H1 (cell line): ENCODE results near the gene UBE3B. TPM values are rescaled to one million over a fixed set of nuclear protein-coding genes. Genes with fewer than 3 reads are reported as not detected.

Experiments
- CTCF ChIA-PET: fragments of 300-600 bp; sonication (Branson Sonifier 250); formaldehyde crosslinking; loops from one replicate; lab custom pipeline; 2021; ENCODE audit not compliant: partially characterized antibody; lab: Charles Lee
- POLR2A ChIA-PET: fragments of 300-600 bp; sonication (Branson Sonifier 250); formaldehyde crosslinking; loops from one replicate; lab custom pipeline; 2021; ENCODE audit warnings: inconsistent platforms; ENCODE audit not compliant: partially characterized antibody; lab: Charles Lee
- DNase-seq, 2 experiments: peaks; one replicate each; pipeline versions ENCODE4 v3.0.0 to v3.0.0-alpha.2; 2010 to 2022; ENCODE audit warnings: low spot score in 2 of 2, low read depth in 1 of 2, mixed read lengths in 1 of 2
- FAIRE-seq: peaks from 2 replicates; lab custom pipeline; 2011; peaks lifted over from hg19 to GRCh38; lab: Jason Lieb, UNC
- H2AFZ ChIP-seq: 2 replicates; pipeline ENCODE4 v1.8.1; 2012; ENCODE audit warnings: low read length, inconsistent platforms
- H2AK5ac ChIP-seq: 2 replicates; pipeline ENCODE4 v1.6.1; 2013; ENCODE audit warnings: low read depth, low read length
- H2BK120ac ChIP-seq: replicated peaks from 2 replicates; pipeline ENCODE3; 2013; ENCODE audit warnings: low read depth, low read length, inconsistent platforms
- H2BK12ac ChIP-seq: 2 replicates; pipeline ENCODE4 v1.6.1; 2013; ENCODE audit warnings: low read depth, low read length
- H2BK15ac ChIP-seq: 2 replicates; pipeline ENCODE4 v1.6.1; 2013; ENCODE audit warnings: low read length
- H2BK20ac ChIP-seq: 2 replicates; pipeline ENCODE4 v1.6.1; 2013; ENCODE audit warnings: low read length
- H2BK5ac ChIP-seq: 2 replicates; pipeline ENCODE4 v1.6.1; 2013; ENCODE audit warnings: low read depth, low read length
- H3K14ac ChIP-seq: 2 replicates; pipeline ENCODE4 v1.6.1; 2013; ENCODE audit warnings: inconsistent platforms; ENCODE audit not compliant: insufficient read length
- H3K18ac ChIP-seq: 2 replicates; pipeline ENCODE4 v1.6.1; 2013; ENCODE audit warnings: low read length; ENCODE audit errors: extremely low read depth
- H3K23ac ChIP-seq: 2 replicates; pipeline ENCODE4 v1.6.1; 2013; ENCODE audit warnings: inconsistent platforms; ENCODE audit not compliant: insufficient read length
- H3K23me2 ChIP-seq: 2 replicates; pipeline ENCODE4 v1.6.1; 2013; ENCODE audit warnings: low read depth, low read length
- H3K27ac ChIP-seq: 2 replicates; pipeline ENCODE4 v1.6.1; 2011; ENCODE audit warnings: low read depth, low read length, inconsistent platforms
- H3K27me3 ChIP-seq, 4 experiments: replicated peaks in 1 of 4; 1 replicate in 1 of 4; 2 replicates in 3 of 4; pipeline versions ENCODE4 v1.6.1 to v1.8.1; 2011 to 2013; ENCODE audit warnings: low read length in 3 of 4, mild to moderate bottlenecking in 3 of 4, inconsistent platforms in 2 of 4, mixed read lengths in 2 of 4, moderate library complexity in 1 of 4; ENCODE audit not compliant: control insufficient read depth in 3 of 4, insufficient read depth in 3 of 4; ENCODE audit errors: extremely low read depth in 1 of 4
- H3K36me3 ChIP-seq, 4 experiments: 2 replicates each; pipeline versions ENCODE4 v1.6.1 to v1.8.1; 2011 to 2013; ENCODE audit warnings: mild to moderate bottlenecking in 4 of 4, low read length in 3 of 4, moderate library complexity in 2 of 4, control low read depth in 1 of 4, inconsistent platforms in 1 of 4; ENCODE audit not compliant: insufficient read depth in 4 of 4, control insufficient read depth in 2 of 4
- H3K4ac ChIP-seq: replicated peaks from 2 replicates; pipeline ENCODE3; 2013; ENCODE audit warnings: low read length, low read depth, mixed read lengths, inconsistent platforms; ENCODE audit not compliant: insufficient read length
- H3K4me1 ChIP-seq, 4 experiments: replicated peaks in 1 of 4; 1 replicate in 1 of 4; 2 replicates in 3 of 4; pipeline versions ENCODE4 v1.6.1 to v1.8.1; 2011 to 2013; ENCODE audit warnings: low read length in 3 of 4, inconsistent platforms in 2 of 4, mixed read lengths in 1 of 4; ENCODE audit not compliant: insufficient read depth in 4 of 4, control insufficient read depth in 3 of 4
- H3K4me2 ChIP-seq, 2 experiments: 2 replicates each; pipeline versions ENCODE4 v1.6.1 to v1.8.1; 2011 to 2013; ENCODE audit warnings: low read depth in 2 of 2, low read length in 2 of 2, control low read depth in 1 of 2, inconsistent platforms in 1 of 2, mild to moderate bottlenecking in 1 of 2; ENCODE audit not compliant: insufficient read depth in 1 of 2
- H3K4me3 ChIP-seq, 4 experiments: fragments of 200-600, 300-600 bp in 1 of 4; sonication (generic), shearing (Covaris generic), sonication (Bioruptor Twin) in 1 of 4; 2 replicates each; pipeline versions ENCODE4 v1.5.1 to v1.8.1; 2011 to 2016; ENCODE audit warnings: low read length in 4 of 4, low read depth in 3 of 4, control low read depth in 2 of 4, inconsistent platforms in 2 of 4, mild to moderate bottlenecking in 2 of 4, mixed read lengths in 1 of 4, moderate library complexity in 1 of 4; ENCODE audit not compliant: insufficient read depth in 2 of 4; ENCODE audit errors: extremely low read depth in 1 of 4
- H3K56ac ChIP-seq: replicated peaks from 2 replicates; pipeline ENCODE3; 2013; ENCODE audit warnings: low read depth, mild to moderate bottlenecking, mixed read lengths, low read length, inconsistent platforms; ENCODE audit not compliant: insufficient read length
- H3K79me1 ChIP-seq: 2 replicates; pipeline ENCODE4 v1.6.1; 2013; ENCODE audit warnings: low read depth, low read length, control low read depth
- H3K79me2 ChIP-seq, 2 experiments: 2 replicates each; pipeline versions ENCODE4 v1.6.1 to v1.8.1; 2012 to 2013; ENCODE audit warnings: low read length in 2 of 2, mild to moderate bottlenecking in 2 of 2, inconsistent platforms in 1 of 2; ENCODE audit not compliant: insufficient read depth in 2 of 2, control insufficient read depth in 1 of 2
- H3K9ac ChIP-seq, 4 experiments: replicated peaks in 1 of 4; 1 replicate in 1 of 4; 2 replicates in 3 of 4; pipeline versions ENCODE4 v1.6.1 to v1.8.1; 2011 to 2013; ENCODE audit warnings: low read depth in 3 of 4, low read length in 3 of 4, control low read depth in 2 of 4, mild to moderate bottlenecking in 2 of 4, moderate library complexity in 2 of 4, inconsistent platforms in 1 of 4; ENCODE audit errors: extremely low read depth in 1 of 4
- H3K9me3 ChIP-seq, 2 experiments: 2 replicates each; pipeline versions ENCODE4 v1.6.1 to v1.8.1; 2012 to 2013; ENCODE audit warnings: mild to moderate bottlenecking in 2 of 2, moderate library complexity in 2 of 2, control low read depth in 1 of 2, inconsistent platforms in 1 of 2, low read depth in 1 of 2, low read length in 1 of 2, mixed read lengths in 1 of 2; ENCODE audit not compliant: insufficient read depth in 2 of 2
- H4K20me1 ChIP-seq, 2 experiments: replicated peaks in 1 of 2; 2 replicates each; pipeline versions ENCODE3 to v1.8.1; 2011 to 2013; ENCODE audit warnings: inconsistent platforms in 2 of 2, low read length in 2 of 2, mild to moderate bottlenecking in 1 of 2; ENCODE audit not compliant: insufficient read depth in 2 of 2, control insufficient read depth in 1 of 2
- H4K5ac ChIP-seq: 2 replicates; pipeline ENCODE4 v1.6.1; 2013; ENCODE audit warnings: low read length, low read depth, mixed read lengths, inconsistent platforms; ENCODE audit not compliant: insufficient read length
- H4K8ac ChIP-seq: 2 replicates; pipeline ENCODE4 v1.8.0; 2013; ENCODE audit warnings: mild to moderate bottlenecking, moderate library complexity, low read length, inconsistent platforms; ENCODE audit not compliant: insufficient read depth; ENCODE audit errors: extremely low read depth
- H4K91ac ChIP-seq: replicated peaks from 2 replicates; pipeline ENCODE3; 2013; ENCODE audit warnings: low read length, mixed read lengths, inconsistent platforms; ENCODE audit not compliant: insufficient read length
- BCL11A ChIP-seq, 2 experiments: IDR thresholded peaks; one replicate each; pipeline ENCODE4 v1.6.1; 2011; ENCODE audit warnings: low read depth in 2 of 2, low read length in 2 of 2, mild to moderate bottlenecking in 2 of 2
- GTF2F1 ChIP-seq: IDR thresholded peaks from 2 replicates; pipeline ENCODE4 v1.6.1; 2012; ENCODE audit warnings: low read depth, low read length, improper control_type of control experiment, borderline replicate concordance
- POU5F1 ChIP-seq: IDR thresholded peaks from 2 replicates; pipeline ENCODE4 v1.6.1; 2011; ENCODE audit warnings: low read depth, mild to moderate bottlenecking, low read length, moderate library complexity
- SAP30 ChIP-seq: fragments of 300-600 bp; sonication (generic); IDR thresholded peaks from 2 replicates; pipeline ENCODE4 v1.7.1; 2012; ENCODE audit warnings: low read length, moderate library complexity, mild to moderate bottlenecking, inconsistent platforms; ENCODE audit not compliant: insufficient read depth, insufficient replicate concordance
- WGBS, 2 experiments: shearing (Covaris generic) in 1 of 2; methylation state at CpG; one replicate each; pipeline versions ENCODE4 v1.1.6 to v1.1.7; 2013 to 2015; ENCODE audit warnings: low lambda C conversion rate in 2 of 2, mixed read lengths in 2 of 2, inconsistent platforms in 1 of 2, low coverage in 1 of 2, missing lambda C conversion rate in 1 of 2; ENCODE audit not compliant: insufficient replicate concordance in 2 of 2, insufficient coverage in 1 of 2, insufficient read length in 1 of 2; ENCODE audit errors: extremely low coverage in 1 of 2, missing lambda C conversion rate in 1 of 2; 5-methylcytosine and 5-hydroxymethylcytosine counted together
- polyA plus RNA-seq, 7 experiments: library from polyadenylated mRNA; depleted of rRNA in 3 of 7; stranded (reverse) in 5 of 7; unstranded in 2 of 7; fragments of >200 nt in 5 of 7; fragments of 200-250 nt in 2 of 7; gene quantifications; 1 replicate in 5 of 7; 2 replicates in 1 of 7; 4 replicates in 1 of 7; pipeline versions ENCODE4 v1.2.1 to v1.2.3, GENCODE V29; 2011 to 2013; ENCODE audit warnings: missing spikeins in 2 of 7, mixed read lengths in 2 of 7
- total RNA-seq: library from RNA; stranded (reverse); fragmentation: NEBNext Ultra II Directional; extraction: Animal tissue kit (Norgen Biotek cat#: 25700); gene quantifications from 2 replicates; pipeline ENCODE4 v1.2.1, GENCODE V29; 2021
- TF ChIP-seq, protein P1 (sequence below): IDR thresholded peaks from 2 replicates; pipeline ENCODE4 v1.6.1; 2012; ENCODE audit warnings: inconsistent platforms
- TF ChIP-seq, protein P2 (sequence below): IDR thresholded peaks from 2 replicates; pipeline ENCODE4 v1.6.1; 2011; ENCODE audit warnings: low read depth, mild to moderate bottlenecking, low read length; ENCODE audit not compliant: insufficient read depth
- TF ChIP-seq, protein P3 (sequence below): IDR thresholded peaks from 2 replicates; pipeline ENCODE4 v1.6.1; 2012; ENCODE audit warnings: inconsistent platforms

Gene UBE3B
- total and polyA plus RNA-seq, 2 of the 8 experiments (the other 6 are each of a cell fraction or from before 2014, with no cell fraction given): 14.0 to 21.1 TPM

DNA sequence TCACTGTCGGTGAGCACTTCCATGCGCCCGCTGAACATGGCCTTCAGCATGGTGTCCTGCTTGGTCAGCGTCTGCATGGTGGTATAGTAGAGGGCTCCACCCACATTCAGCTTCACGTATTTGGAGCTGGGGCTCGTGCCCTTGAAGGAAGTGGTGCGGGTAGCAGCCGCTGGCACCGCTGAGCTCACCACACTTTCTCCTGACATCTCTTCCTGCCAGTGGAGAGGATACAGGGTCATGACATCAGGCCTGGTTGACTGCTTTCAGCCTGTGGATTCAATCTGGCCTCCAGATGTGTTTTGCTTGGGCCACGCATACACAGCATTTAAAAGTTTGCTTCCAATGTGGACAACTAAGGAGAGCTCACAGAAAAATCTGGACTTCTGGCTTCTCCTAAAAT lies 7.9 kb upstream of the UBE3B start:
- no peak overlapping the region for H2BK20ac ChIP-seq
- no peak overlapping the region for H3K14ac ChIP-seq
- ChIA-PET POLR2A (interaction anchor here (1.5 to 3.0 kb wide), 2 partner anchors 11 to 15 kb away, joined by 3 to 14 read pairs; no protein-coding TSS in a partner anchor), CTCF (interaction anchor here (0.9 to 19.5 kb wide), 5 partner anchors 12 to 38 kb away, joined by 3 to 245 read pairs (median 3); no protein-coding TSS in a partner anchor)
- no peak overlapping the region for H2BK15ac ChIP-seq
- no peak overlapping the region for H2BK120ac ChIP-seq
- no peak overlapping the region for H3K27ac ChIP-seq
- peaks cover 4 to 24% (median 11%) of the 10 kb centered on the region in 4 experiments; a peak in 7 of 8 replicates for H3K36me3 ChIP-seq
- H2AFZ ChIP-seq: no peak overlapping the region
- DNase-seq: no peak
- no peaks in the 10 kb centered on the region for H3K27me3 ChIP-seq
- H2BK5ac ChIP-seq: no peak overlapping the region; the same call in 1 of the 2 replicates
- H4K20me1 ChIP-seq: peaks cover 7 to 31% of the 10 kb centered on the region in 2 experiments
- no peaks in the 10 kb centered on the region for H3K23me2 ChIP-seq
- no peak overlapping the region for H3K4me2 ChIP-seq
- peaks cover 0 to 4% (median 1%) of the 10 kb centered on the region in 4 experiments; a peak in 4 of 7 replicates for H3K4me1 ChIP-seq
- peaks cover 29% of the 10 kb centered on the region for H3K79me1 ChIP-seq
- no peak overlapping the region for H3K23ac ChIP-seq
- no peak overlapping the region for H3K4ac ChIP-seq
- peaks cover 28 to 97% of the 10 kb centered on the region in 2 experiments for H3K79me2 ChIP-seq
- H2AK5ac ChIP-seq: no peak overlapping the region
- H4K5ac ChIP-seq: no peak overlapping the region
- H4K8ac ChIP-seq: no peak overlapping the region; the same call in 1 of the 2 replicates
- no peak overlapping the region for H2BK12ac ChIP-seq
- 90% methylated on average over 10 of the region's 10 CpGs; no CpG with 5 or more reads in 1 of the 2 experiments for WGBS, 2 experiments
- H3K9me3 ChIP-seq: no peaks in the 10 kb centered on the region
- H3K18ac ChIP-seq: no peak overlapping the region
- no peak overlapping the region for H4K91ac ChIP-seq
- no peak overlapping the region for H3K9ac ChIP-seq
- H3K4me3 ChIP-seq: no peak overlapping the region
- no peak overlapping the region for H3K56ac ChIP-seq
- FAIRE-seq: no peak
- TF ChIP-seq BCL11A (IDR thresholded peaks at IDR 0.05; ENCODE audit: low read depth in 2 of 2, low read length in 2 of 2): no peak
- TF ChIP-seq, protein P1, sequence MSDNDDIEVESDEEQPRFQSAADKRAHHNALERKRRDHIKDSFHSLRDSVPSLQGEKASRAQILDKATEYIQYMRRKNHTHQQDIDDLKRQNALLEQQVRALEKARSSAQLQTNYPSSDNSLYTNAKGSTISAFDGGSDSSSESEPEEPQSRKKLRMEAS: no peak
- TF ChIP-seq, protein P2, sequence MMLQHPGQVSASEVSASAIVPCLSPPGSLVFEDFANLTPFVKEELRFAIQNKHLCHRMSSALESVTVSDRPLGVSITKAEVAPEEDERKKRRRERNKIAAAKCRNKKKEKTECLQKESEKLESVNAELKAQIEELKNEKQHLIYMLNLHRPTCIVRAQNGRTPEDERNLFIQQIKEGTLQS: no peak
- TF ChIP-seq, protein P3, sequence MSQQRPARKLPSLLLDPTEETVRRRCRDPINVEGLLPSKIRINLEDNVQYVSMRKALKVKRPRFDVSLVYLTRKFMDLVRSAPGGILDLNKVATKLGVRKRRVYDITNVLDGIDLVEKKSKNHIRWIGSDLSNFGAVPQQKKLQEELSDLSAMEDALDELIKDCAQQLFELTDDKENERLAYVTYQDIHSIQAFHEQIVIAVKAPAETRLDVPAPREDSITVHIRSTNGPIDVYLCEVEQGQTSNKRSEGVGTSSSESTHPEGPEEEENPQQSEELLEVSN: no peak
- no peak for TF ChIP-seq GTF2F1
- TF ChIP-seq SAP30: no peak
- TF ChIP-seq POU5F1: no peak
